AG04449 (cell line): ENCODE data around the gene UST.

Experiments used
- CTCF ChIA-PET: fragments of 350-600 bp; formaldehyde crosslinking; extraction: SDS; loops from one replicate; lab custom pipeline; 2021; ENCODE audit warnings: antibody characterized with exemption; lab: Yijun Ruan, JAX
- POLR2A ChIA-PET: fragments of 400-600, 350-600 bp; formaldehyde crosslinking; extraction: SDS; loops from one replicate; lab custom pipeline; 2020; ENCODE audit warnings: antibody characterized with exemption, inconsistent platforms; lab: Yijun Ruan, JAX
- DNase-seq: peaks from one replicate; pipeline ENCODE4 v3.0.0-alpha.2; 2010; ENCODE audit warnings: low read depth, low spot score
- H3K4me3 ChIP-seq: 2 replicates; pipeline ENCODE4 v1.5.1; 2011; ENCODE audit warnings: low read depth, mild to moderate bottlenecking, control low read depth, low read length
- CTCF ChIP-seq: IDR thresholded peaks from one replicate; pipeline ENCODE4 v1.5.1; 2011; ENCODE audit warnings: mild to moderate bottlenecking, moderate library complexity, low read length, control low read depth, inconsistent platforms; ENCODE audit not compliant: insufficient read depth; ENCODE audit errors: missing control alignments

The UST gene

GRCh38 chr6:148739822-148740128 lies 7.1 kb upstream of the UST start:
- CTCF ChIA-PET = interaction anchor here (1.0 to 1.2 kb wide), 3 partner anchors 162 to 692 kb away, joined by 3 read pairs; no protein-coding TSS in a partner anchor
- no peak for DNase-seq
- POLR2A ChIA-PET = no interaction called here
- TF ChIP-seq CTCF = no peak
- H3K4me3 ChIP-seq = no peak overlapping the region

- POLR2A ChIA-PET = no interaction called here
- DNase-seq = no peak
- no peak for TF ChIP-seq CTCF
These were observed 3.4 kb upstream of the UST start for GRCh38 chr6:148743476-148743875.

GRCh38 chr6:148745926-148746325 lies 904 bp upstream of the UST start:
- DNase-seq = no peak
- CTCF ChIA-PET = interaction anchor here (0.9 to 1.2 kb wide), 3 partner anchors 141 to 202 kb away, joined by 3 to 4 read pairs (median 4); no protein-coding TSS in a partner anchor
- H3K4me3 ChIP-seq = peak overlapping the region; percentile 78
- TF ChIP-seq CTCF = no peak
- POLR2A ChIA-PET = no interaction called here

More at GRCh38 chr6:148743476-148743875, 3.4 kb upstream of the UST start:
- no peak overlapping the region for H3K4me3 ChIP-seq
- CTCF ChIA-PET = interaction anchor here (1.3 kb wide), 2 partner anchors 205 kb away, joined by 3 to 4 read pairs; no protein-coding TSS in a partner anchor

- no peak for DNase-seq
- POLR2A ChIA-PET = no interaction called here
- H3K4me3 ChIP-seq = peak overlapping the region; percentile 78
- no peak for TF ChIP-seq CTCF
- CTCF ChIA-PET = interaction anchor here (1.2 to 3.1 kb wide), 4 partner anchors 11 to 222 kb away, joined by 3 to 15 read pairs (median 4); no protein-coding TSS in a partner anchor
These were observed 278 bp downstream of the UST start for GRCh38 chr6:148747145-148747470.

GRCh38 chr6:148747471-148748165 lies 788 bp downstream of the UST start:
- DNase-seq = no peak
- CTCF ChIA-PET = interaction anchor here (0.5 to 3.1 kb wide), 14 partner anchors 10 to 281 kb away, joined by 3 to 15 read pairs (median 4); no protein-coding TSS in a partner anchor

More at GRCh38 chr6:148747471-148748165, 788 bp downstream of the UST start:
- TF ChIP-seq CTCF = peak; percentile 0
- peak overlapping the region; percentile 78 for H3K4me3 ChIP-seq
- POLR2A ChIA-PET = interaction anchor here (0.7 to 1.4 kb wide), 3 partner anchors 14 to 224 kb away, joined by 3 to 5 read pairs (median 3); no protein-coding TSS in a partner anchor
